Effector CD4-positive, alpha-beta T cell (primary cell): ENCODE data around the gene FMOD.
"Not testable (repeated sequence)": the region's sequence is repeated elsewhere in the genome, so short reads cannot be mapped to it uniquely, and the experiment has no call there.

ENCODE experiments used
- DNase-seq: peaks from one replicate; pipeline ENCODE4 v3.0.0-alpha.2; 2020

The FMOD gene

DNA sequence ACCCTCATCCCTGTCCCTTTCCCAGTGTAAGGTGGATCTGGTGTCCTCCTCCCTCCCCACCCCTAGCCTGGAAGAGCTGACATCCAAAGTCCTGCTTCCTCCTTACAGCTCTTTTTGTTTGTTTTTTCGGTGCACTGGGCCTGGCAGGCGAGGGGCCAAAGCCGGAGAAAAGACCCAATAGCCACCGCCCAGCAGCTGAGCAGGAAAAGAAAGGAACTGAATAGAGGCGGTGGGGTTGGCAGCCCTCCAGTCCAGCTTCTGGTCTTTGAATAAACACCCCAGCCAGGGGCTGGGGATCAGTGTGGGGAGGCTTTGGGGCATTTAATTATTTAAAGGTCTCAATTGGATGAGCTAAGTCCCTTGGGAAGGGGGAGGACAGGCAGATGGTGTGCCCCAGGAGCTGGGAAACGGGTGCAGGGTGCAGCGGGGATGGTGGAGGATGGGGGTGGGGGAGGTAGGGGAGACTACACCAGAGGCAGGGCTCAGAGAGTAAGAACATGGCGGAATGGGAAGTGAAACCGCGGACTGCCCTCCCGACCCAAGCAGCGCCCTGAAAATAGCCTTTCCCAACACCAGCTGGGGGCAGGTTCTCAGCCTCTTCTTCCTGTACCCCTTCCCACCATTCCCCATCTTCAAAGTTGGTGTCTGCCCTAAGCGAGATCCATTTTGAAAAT is 25.4 kb downstream of the FMOD start:
- no peak for DNase-seq

DNA sequence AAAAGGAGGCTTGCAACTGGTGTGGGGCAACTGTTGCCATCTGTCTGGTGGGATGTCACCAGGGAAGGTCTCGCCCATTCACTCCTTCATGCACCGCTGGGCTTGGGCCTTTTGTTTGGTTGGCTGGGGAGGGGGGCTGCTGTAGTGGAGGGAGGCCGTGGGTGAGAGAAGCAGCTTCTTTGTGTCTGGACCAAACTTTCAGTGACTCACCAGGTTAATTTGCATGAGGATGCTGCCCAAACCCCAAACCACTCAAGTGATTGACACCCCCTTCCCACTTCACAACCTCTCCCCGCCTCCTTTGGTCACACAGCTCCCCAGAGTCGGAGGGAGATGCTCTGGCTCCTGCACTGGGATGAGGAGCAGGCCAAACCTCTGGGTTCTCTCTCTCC is 25.9 kb downstream of the FMOD start:
- DNase-seq: peak; percentile 57

- DNase-seq: peak; percentile 53
Observed at GRCh38 chr1:203324105-203325025, 26.6 kb downstream of the FMOD start.

- no peak for DNase-seq
Observed at GRCh38 chr1:203323587-203323986, 27.3 kb downstream of the FMOD start.

DNA sequence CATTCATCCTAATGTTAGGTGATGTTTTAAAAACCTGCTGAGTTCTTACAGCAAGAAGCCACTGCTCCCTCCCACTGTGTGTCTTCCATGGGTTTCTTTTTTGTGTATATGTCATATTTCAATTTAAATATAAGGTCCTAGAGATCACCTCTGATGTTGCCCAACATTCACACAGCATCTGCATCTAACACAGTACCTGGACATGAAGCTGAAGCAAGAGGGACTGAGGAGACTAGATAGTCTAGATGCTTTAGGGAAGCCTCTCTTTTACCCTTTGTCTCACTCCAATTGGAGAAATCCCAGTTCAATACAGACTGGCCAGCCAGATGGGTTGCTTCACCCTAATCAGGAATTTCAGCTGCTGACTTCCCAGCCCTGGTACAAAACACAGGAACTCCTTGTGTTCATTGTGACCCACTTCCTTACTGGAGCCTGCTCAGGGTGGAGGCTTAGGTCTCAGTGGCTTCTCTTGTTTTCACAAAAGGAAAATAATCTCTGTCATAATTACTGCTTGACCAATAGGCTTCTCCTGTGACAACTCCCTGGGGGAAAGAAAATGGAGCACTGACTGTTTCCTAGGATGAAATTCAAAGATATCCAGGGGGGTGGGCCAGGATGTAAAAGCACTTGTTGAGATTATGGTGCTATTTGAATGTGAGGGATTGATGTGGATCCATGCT is 28.3 kb downstream of the FMOD start:
- DNase-seq: no peak

GRCh38 chr1:203321273-203322052 is 29.5 kb downstream of the FMOD start:
- DNase-seq: no peak

DNA sequence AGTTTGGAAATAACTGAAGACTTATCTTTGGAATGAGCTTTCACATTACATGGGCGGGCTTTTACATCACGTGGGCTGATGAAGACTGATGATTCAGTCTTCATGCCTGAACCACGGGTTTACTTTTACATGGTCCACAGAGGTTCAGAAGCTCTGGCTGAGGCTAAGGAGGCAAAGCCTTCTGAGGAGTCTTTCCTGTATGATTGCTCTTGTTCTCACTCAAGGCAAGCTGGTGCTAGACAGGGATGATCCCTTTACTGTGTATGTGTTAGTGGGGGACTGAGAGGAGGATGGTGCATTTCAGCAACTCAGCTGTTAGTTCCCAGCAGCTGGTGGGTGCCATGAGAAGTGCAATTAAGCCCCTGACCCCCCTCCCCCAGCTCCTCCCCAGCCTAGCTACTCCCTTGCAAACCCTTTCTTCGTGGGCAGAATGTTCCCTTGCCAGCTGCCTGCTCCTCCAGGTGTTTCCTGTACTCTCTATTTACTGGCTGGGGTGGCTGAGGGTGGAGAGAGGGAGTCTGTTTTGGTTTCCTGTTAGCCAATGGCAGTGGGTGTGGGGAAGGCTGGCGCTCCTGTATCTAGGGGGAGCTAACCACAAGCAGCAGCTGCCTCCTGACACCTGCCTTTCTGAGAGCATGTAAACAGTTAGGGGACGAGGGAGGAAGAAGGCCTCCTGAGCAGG is 30.2 kb downstream of the FMOD start:
- peak; percentile 69 for DNase-seq

DNA sequence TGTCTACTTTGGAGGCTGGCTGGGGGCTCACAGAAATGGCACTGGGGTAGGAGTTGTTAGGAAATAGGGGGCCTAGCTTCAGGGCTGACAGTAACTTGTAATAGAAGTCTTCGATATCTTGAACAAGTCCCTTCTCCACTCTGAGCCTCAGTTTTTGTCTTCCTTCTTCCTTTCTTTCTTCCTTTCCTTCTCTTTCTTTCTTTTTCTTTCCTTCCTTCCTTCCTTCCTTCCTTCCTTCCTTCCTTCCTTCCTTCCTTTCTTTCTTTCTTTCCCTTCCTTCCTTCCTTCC is 32.7 kb downstream of the FMOD start:
- no peak for DNase-seq

DNA sequence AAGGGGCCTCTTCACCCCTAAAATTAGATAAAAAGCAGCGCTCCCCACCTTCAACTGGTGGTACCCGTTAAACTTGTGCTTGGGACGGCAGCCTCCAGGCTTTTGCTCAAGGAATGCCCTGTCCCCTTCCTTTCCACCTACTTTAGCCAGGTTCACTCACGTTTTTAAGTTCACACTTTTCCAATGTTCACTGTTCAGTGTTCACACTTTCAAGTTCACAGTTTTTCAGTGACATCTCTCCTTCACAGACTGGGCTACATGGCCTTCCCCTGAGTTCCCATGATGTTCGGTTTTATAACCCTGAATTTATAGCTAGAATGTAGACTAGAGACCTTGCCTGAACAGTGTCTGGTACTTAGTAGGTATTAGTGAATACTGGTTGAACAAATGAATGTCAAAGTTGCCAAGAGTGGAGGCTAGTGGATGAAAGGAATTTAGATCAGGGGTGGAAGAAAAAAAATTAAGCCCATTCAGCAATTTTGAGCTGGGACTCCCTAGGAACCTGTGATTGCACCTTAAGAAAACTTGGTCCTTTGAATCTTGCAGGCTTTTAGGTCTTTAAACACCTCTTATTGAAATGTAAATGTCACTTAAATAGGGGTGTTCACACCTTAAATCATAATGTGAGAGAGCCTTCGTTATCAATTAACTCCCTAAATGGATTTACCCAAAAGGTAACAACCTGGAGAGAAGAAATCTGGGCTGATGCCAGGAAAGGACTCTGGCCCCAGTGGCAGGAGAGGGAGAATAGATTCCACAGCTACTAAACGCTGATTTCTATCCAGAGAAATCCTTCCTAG is 33.3 kb downstream of the FMOD start:
- DNase-seq: no peak

DNA sequence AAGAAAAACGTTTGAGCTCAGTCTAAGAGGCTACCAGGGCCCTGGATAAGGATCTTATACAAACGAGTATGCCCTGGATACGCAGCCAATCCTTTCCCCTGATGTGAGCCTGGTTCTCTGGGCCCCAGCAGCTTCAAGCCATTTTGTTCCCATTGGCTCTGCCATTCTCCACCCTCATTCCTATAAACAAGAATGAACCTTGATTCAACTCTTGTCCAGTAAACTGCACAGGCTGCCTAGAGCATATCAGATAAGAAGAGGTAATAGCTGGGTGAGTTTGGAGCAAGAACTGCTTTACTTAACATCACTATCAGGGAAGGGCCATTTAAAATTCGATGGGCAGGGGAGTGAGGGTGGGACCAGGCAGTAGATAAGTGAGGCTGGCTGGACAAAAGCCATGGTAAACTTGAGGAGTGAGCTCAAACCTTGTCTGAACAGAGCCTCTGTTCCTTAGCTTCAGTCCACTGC is 34.3 kb downstream of the FMOD start:
- DNase-seq: no peak

- DNase-seq: not testable (repeated sequence)
Observed at GRCh38 chr1:203314025-203314759, 36.7 kb downstream of the FMOD start.

DNA sequence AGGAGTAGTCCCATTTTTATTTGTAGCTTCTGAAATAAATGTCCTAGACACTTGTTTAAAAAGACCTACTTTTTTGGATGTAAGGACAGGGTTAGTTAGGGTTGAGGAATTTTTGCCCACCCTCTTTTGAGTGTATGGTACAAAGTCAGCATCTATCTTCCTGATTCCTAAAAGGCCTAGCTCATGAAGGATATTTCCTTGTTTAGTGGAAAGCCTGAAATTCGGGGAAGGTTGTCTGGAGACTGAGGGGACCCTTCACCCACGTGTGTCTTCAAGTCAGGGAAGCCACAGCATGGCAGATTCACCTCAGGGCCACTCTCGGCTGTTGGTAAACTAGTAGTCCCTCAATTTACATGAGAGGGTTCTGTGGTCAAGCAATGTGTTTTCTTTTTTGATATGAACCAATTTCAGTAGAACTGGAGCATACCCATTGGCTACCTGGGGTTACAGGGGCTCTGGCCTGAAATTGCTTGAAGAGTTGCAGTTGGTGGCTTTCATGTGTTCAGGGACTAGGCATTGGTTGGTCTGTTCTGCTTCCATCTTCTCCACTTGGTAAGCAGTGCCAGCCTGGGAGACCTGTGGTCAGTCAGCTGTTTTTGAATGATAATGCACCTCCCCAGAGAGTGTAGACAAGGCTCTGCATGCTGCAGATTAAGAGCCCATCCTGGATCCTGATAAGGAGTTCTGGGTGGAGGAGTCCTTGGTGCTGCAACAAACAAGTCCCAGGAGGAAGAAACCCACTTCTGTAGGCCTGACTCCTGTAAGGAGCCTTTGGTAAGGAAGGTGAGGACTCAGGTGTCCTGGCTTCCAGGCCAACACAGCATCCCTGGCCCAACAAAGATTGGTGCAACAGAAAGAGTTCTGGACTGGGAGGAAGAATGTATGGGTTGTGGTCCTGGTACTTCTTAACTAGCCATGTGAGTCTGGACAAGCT is 39.3 kb downstream of the FMOD start:
- DNase-seq: no peak

DNA sequence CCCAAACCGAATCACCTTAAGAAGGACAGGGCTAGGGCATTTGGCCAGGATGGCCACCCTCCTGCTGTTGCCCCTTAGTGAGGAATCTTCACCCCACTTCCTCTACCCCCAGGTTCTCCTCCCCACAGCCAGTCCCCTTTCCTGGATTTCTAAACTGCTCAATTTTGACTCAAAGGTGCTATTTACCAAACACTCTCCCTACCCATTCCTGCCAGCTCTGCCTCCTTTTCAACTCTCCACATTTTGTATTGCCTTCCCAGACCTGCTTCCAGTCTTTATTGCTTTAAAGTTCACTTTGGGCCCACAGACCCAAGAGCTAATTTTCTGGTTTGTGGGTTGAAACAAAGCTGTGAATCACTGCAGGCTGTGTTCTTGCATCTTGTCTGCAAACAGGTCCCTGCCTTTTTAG is 42.0 kb downstream of the FMOD start:
- DNase-seq: no peak

DNA sequence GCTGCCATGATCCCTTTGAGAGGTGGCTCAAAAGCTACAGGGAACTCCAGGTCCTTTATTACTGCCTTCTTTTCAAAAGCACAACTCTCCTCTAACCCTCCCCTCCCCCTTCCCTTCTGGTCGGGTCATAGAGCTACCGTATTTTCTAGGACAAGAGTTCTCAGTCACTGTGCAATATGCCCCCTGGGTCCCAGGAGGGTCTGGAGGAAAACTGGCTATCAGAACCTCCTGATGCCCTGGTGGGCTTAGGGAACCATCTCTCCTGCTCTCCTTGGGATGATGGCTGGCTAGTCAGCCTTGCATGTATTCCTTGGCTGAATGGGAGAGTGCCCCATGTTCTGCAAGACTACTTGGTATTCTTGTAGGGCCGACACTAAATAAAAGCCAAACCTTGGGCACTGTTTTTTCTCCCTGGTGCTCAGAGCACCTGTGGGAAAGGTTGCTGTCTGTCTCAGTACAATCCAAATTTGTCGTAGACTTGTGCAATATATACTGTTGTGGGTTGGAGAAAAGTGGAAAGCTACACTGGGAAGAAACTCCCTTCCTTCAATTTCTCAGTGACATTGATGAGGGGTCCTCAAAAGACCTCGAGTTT is 42.5 kb downstream of the FMOD start:
- no peak for DNase-seq

DNA sequence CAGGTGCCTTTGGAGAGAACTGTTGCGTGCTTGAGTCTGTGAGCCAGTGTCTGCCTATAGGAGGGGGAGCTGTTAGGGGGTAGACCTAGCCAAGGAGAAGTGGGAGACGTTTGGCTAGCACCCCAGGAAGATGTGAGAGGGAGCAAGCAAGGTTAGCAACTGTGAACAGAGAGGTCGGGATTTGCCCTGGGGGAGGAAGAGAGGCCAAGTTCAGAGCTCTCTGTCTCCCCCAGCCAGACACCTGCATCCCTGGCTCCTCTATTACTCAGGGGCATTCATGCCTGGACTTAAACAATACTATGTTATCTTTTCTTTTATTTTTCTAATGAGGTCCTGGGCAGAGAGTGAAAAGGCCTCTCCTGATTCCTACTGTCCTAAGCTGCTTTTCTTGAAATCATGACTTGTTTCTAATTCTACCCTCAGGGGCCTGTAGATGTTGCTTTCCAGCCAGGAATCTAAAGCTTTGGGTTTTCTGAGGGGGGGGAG is 43.2 kb downstream of the FMOD start:
- no peak for DNase-seq

GRCh38 chr1:203306965-203307541 is 43.9 kb downstream of the FMOD start:
- DNase-seq: no peak

- DNase-seq: no peak
Observed at GRCh38 chr1:203306089-203306964, 44.6 kb downstream of the FMOD start.

- no peak for DNase-seq
Observed at GRCh38 chr1:203305809-203306088, 45.2 kb downstream of the FMOD start.
